Choroid plexus epithelial cell (primary cell): ENCODE results near the gene FRRS1.

Source experiments
- DNase-seq: peaks from one replicate; pipeline ENCODE4 v3.0.0-alpha.2; 2010; ENCODE audit warnings: low read depth
- H3K4me3 ChIP-seq: 2 replicates; pipeline ENCODE4 v1.5.1; 2011; ENCODE audit warnings: low read depth, mild to moderate bottlenecking, control low read depth, low read length, moderate library complexity
- CTCF ChIP-seq: conservative IDR thresholded peaks from 2 replicates; pipeline ENCODE4 v1.5.1; 2011; ENCODE audit warnings: low read depth, mild to moderate bottlenecking, control low read depth, inconsistent platforms, low read length, moderate library complexity

The FRRS1 gene

GRCh38 chr1:99737016-99737415 lies 29.4 kb downstream of the FRRS1 start:
- H3K4me3 ChIP-seq, result no peak overlapping the region
- peak; percentile 91 for DNase-seq
- peak; percentile 81 for TF ChIP-seq CTCF

GRCh38 chr1:99735852-99736251 lies 30.6 kb downstream of the FRRS1 start:
- no peak overlapping the region for H3K4me3 ChIP-seq
- DNase-seq, result no peak
- no peak for TF ChIP-seq CTCF

- no peak overlapping the region for H3K4me3 ChIP-seq
- TF ChIP-seq CTCF, result no peak
- DNase-seq, result peak; percentile 52
Measured at GRCh38 chr1:99731384-99731783, 35.1 kb downstream of the FRRS1 start.

GRCh38 chr1:99728494-99729235 lies 37.8 kb downstream of the FRRS1 start:
- peak; percentile 61 for TF ChIP-seq CTCF
- peak; percentile 41 for DNase-seq
- H3K4me3 ChIP-seq, result no peak overlapping the region

GRCh38 chr1:99727575-99728185 lies 38.8 kb downstream of the FRRS1 start:
- no peak for TF ChIP-seq CTCF
- DNase-seq, result peak; percentile 96
- H3K4me3 ChIP-seq, result no peak overlapping the region

- DNase-seq, result no peak
- H3K4me3 ChIP-seq, result no peak overlapping the region
- TF ChIP-seq CTCF, result no peak
Measured at GRCh38 chr1:99726818-99727217, 39.6 kb downstream of the FRRS1 start.

- no peak for DNase-seq
- TF ChIP-seq CTCF, result no peak
- no peak overlapping the region for H3K4me3 ChIP-seq
Measured at GRCh38 chr1:99726407-99726806, 40.0 kb downstream of the FRRS1 start.
